ENCODE results near the gene SLC6A12. TPM values are rescaled to one million over a fixed set of nuclear protein-coding genes. Genes with fewer than 3 reads are reported as not detected.

SLC6A12 gene
- total RNA-seq, 4 donors from 2014 or later, result 0.17 to 0.78 (median 0.34) TPM; not detected in 1

DNA sequence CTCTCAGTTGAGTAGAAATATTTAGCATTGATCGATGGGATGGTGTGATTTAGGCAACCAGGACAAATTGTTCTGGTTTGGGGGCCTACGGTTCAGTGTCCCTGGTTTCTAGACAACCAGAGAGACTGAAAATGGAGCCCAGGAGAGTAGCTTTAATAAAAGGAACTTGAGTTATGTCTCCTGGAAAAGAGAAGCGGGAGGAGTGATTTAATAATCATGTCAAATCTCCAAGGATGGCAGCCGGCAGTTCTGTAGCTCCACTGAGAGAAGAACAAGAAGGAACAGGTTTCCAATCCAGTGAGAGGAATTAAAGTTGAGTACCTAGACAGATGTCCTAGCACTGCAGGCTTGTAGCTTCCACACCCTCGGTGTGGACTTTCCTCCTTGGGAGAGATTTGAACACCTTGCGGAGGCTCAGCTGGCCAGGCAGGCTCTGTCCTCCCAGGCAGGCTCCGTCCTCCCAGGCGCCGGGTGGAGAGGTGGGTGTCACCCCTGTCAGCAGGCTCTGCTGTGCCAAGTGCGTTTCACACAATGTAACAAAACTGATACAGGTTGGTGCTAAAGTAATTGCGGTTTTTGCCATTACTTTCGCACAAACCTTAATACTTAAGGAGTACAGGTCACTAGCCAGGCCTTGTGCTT, 45.9 kb downstream of the SLC6A12 start:
- Histone ChIP-seq H3K4me1 (peaks cover 3 to 9% (median 6%) of the 10 kb centered on the region in 4 donors), H3K36me3 (no peaks in the 10 kb centered on the region), H3K27ac (replicated peaks in 1 of 4) (no peak overlapping the region), H3K9me3 (no peaks in the 10 kb centered on the region), H3K4me3 (no peak overlapping the region), H3K27me3 (peaks cover 0 to 66% (median 0%) of the 10 kb centered on the region in 4 donors)
- WGBS, result 94% methylated on average over 11 of the region's 12 CpGs
- intact Hi-C loops (cut with DNase I), result no loop called here
- DNase-seq (ENCODE audit: extremely low spot score), result no peak
- TF ChIP-seq POLR2A (IDR thresholded peaks at IDR 0.05; ENCODE audit: low read depth) (no peak), POLR2AphosphoS5 (IDR thresholded peaks at IDR 0.05) (no peak)

- Histone ChIP-seq H3K4me3 (no peak overlapping the region), H3K27ac (replicated peaks in 1 of 4) (no peak overlapping the region), H3K9me3 (no peaks in the 10 kb centered on the region), H3K36me3 (no peaks in the 10 kb centered on the region), H3K4me1 (no peaks in the 10 kb centered on the region), H3K27me3 (peaks cover 0 to 59% (median 0%) of the 10 kb centered on the region in 4 donors)
- intact Hi-C loops (cut with DNase I), result no loop called here
- 83% methylated on average over 11 of the region's 11 CpGs for WGBS
- TF ChIP-seq POLR2AphosphoS5 (IDR thresholded peaks at IDR 0.05) (no peak), POLR2A (IDR thresholded peaks at IDR 0.05; ENCODE audit: low read depth) (no peak)
- TF ChIP-seq, protein P1, sequence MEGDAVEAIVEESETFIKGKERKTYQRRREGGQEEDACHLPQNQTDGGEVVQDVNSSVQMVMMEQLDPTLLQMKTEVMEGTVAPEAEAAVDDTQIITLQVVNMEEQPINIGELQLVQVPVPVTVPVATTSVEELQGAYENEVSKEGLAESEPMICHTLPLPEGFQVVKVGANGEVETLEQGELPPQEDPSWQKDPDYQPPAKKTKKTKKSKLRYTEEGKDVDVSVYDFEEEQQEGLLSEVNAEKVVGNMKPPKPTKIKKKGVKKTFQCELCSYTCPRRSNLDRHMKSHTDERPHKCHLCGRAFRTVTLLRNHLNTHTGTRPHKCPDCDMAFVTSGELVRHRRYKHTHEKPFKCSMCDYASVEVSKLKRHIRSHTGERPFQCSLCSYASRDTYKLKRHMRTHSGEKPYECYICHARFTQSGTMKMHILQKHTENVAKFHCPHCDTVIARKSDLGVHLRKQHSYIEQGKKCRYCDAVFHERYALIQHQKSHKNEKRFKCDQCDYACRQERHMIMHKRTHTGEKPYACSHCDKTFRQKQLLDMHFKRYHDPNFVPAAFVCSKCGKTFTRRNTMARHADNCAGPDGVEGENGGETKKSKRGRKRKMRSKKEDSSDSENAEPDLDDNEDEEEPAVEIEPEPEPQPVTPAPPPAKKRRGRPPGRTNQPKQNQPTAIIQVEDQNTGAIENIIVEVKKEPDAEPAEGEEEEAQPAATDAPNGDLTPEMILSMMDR (IDR thresholded peaks at IDR 0.05), result no peak
- DNase-seq (ENCODE audit: extremely low spot score), result no peak
Observed at GRCh38 chr12:166425-167075, 47.4 kb downstream of the SLC6A12 start.

DNA sequence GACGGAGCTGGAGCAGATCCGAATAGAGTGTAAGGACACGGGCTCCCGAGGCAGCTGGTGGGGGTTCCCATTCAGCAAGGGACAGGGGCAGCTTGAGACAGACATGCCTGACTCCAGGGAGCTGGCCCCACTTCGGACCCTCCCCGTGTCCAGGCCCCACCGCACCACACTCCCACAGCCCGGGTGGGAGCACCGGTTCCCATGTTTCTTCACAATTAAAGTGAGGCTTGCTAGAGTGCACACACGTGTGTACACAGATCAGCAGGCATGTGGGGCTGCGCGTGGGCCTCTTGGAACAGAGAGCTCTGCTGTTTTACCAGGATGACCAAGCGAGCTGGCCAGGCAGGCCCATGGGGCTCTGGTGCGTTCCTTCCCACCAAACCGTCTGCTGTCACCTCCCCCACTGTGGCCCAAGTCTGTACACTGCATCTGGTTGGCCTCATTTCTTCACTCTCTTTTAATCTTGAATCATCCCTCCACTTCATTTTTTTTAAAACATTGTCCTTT, 48.0 kb downstream of the SLC6A12 start:
- 94% methylated on average over 7 of the region's 15 CpGs for WGBS
- Histone ChIP-seq H3K27me3 (peaks cover 0 to 54% (median 0%) of the 10 kb centered on the region in 4 donors), H3K4me3 (no peak overlapping the region), H3K4me1 (no peaks in the 10 kb centered on the region), H3K36me3 (no peaks in the 10 kb centered on the region), H3K27ac (replicated peaks in 1 of 4) (no peak overlapping the region), H3K9me3 (no peaks in the 10 kb centered on the region)
- intact Hi-C loops (cut with DNase I), result no loop called here
- DNase-seq (ENCODE audit: extremely low spot score), result no peak
- TF ChIP-seq POLR2AphosphoS5 (IDR thresholded peaks at IDR 0.05) (no peak), POLR2A (IDR thresholded peaks at IDR 0.05; ENCODE audit: low read depth) (no peak), EP300 (IDR thresholded peaks at IDR 0.05) (no peak)
- TF ChIP-seq, protein P1 (IDR thresholded peaks at IDR 0.05), result no peak

DNA sequence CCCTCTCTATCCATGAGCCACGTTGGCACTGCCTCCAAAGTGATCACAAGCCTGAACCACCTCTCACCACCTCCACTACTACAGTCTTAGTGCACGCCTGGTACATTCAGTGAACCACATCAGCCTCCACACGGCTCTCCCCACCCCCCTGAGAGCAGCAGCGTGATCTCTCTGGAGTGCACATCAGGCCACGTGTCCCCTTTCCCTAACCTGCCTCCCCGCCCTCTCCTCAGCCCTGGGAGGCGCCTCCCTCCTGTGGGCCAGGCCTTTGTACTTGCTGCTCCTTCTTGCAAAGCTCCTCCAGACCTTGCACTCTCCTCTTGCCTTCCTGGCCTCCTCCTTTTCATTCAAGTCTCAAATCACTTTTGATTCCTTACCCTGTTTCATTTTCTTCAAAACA, 49.8 kb downstream of the SLC6A12 start:
- Histone ChIP-seq H3K4me1 (no peaks in the 10 kb centered on the region), H3K27ac (replicated peaks in 1 of 4) (no peak overlapping the region), H3K9me3 (no peaks in the 10 kb centered on the region), H3K4me3 (no peak overlapping the region), H3K36me3 (no peaks in the 10 kb centered on the region), H3K27me3 (peaks cover 0 to 48% (median 0%) of the 10 kb centered on the region in 4 donors)
- TF ChIP-seq, protein P1 (IDR thresholded peaks at IDR 0.05), result no peak
- TF ChIP-seq EP300 (IDR thresholded peaks at IDR 0.05) (no peak), POLR2AphosphoS5 (IDR thresholded peaks at IDR 0.05) (no peak), POLR2A (IDR thresholded peaks at IDR 0.05; ENCODE audit: low read depth) (no peak)
- WGBS, result 84% methylated on average over 7 of the region's 7 CpGs
- DNase-seq (ENCODE audit: extremely low spot score), result no peak
- intact Hi-C loops (cut with DNase I), result no loop called here

DNA sequence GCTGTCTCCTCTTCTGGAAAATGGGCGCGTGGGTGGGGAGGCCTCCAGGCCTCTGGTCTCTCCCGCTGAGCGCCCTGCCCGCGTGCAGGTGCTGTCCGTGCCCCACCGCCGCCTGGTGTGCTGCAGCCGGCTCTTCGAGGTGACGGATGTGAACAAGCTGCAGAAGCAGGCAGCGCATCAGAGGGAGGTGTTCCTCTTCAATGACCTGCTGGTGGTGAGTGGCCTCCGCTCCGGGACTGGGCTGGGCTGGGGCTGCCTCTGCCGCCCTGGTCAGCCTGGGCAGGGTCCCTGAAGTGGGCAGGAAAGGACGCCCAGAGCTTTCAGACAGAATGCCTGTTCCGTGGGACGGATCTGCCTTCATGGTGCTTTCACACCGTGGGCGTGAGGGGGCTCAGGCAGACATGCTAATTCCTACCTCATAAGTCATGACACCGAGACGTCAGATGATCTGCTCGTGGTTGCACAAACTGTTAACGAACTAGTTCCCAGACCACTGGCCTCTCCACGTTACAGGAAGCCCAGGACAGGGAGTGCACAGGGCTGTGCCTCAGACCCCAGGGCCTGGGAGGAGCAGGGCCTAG, 50.5 kb downstream of the SLC6A12 start:
- no peak for TF ChIP-seq POLR2AphosphoS5 (IDR thresholded peaks at IDR 0.05)
- no peak for TF ChIP-seq EP300 (IDR thresholded peaks at IDR 0.05)
- no peak for TF ChIP-seq POLR2A (IDR thresholded peaks at IDR 0.05; ENCODE audit: low read depth)
- TF ChIP-seq, protein P1 (IDR thresholded peaks at IDR 0.05), result no peak
- intact Hi-C loops (cut with DNase I), result no loop called here
- Histone ChIP-seq H3K27ac (replicated peaks in 1 of 4) (no peak overlapping the region), H3K27me3 (peaks cover 0 to 40% (median 0%) of the 10 kb centered on the region in 4 donors), H3K9me3 (no peaks in the 10 kb centered on the region), H3K4me1 (no peaks in the 10 kb centered on the region), H3K4me3 (no peak overlapping the region), H3K36me3 (no peaks in the 10 kb centered on the region)
- WGBS, result 100% methylated on average over 1 of the region's 26 CpGs
- no peak for DNase-seq (ENCODE audit: extremely low spot score)

Measured in esophagus muscularis mucosa (tissue), 4 donors.